Inferior parietal cortex (tissue), 1 donor: ENCODE results near the gene TP53.
"Not testable (repeated sequence)": the region's sequence is repeated elsewhere in the genome, so short reads cannot be mapped to it uniquely, and the experiment has no call there.

ENCODE experiments used
- DNase-seq: peaks from one replicate; pipeline ENCODE4 v3.0.0-alpha.2; 2016; ENCODE audit errors: extremely low spot score

Gene TP53

GRCh38 chr17:7674934-7675333, 12.4 kb downstream of the TP53 start:
- no peak for DNase-seq

GRCh38 chr17:7673239-7673638, 14.1 kb downstream of the TP53 start:
- DNase-seq, result no peak

GRCh38 chr17:7668482-7668881, 18.8 kb downstream of the TP53 start:
- no peak for DNase-seq

- DNase-seq, result peak; percentile 26
Observed at GRCh38 chr17:7667656-7668406, 19.5 kb downstream of the TP53 start.

GRCh38 chr17:7656958-7657609, 30.2 kb downstream of the TP53 start:
- peak; percentile 36 for DNase-seq

GRCh38 chr17:7655541-7655840, 31.8 kb downstream of the TP53 start:
- DNase-seq, result no peak

- DNase-seq, result no peak
Observed at GRCh38 chr17:7654832-7655540, 32.3 kb downstream of the TP53 start.

- no peak for DNase-seq
Observed at GRCh38 chr17:7652388-7653356, 34.6 kb downstream of the TP53 start.

- DNase-seq, result no peak
Observed at GRCh38 chr17:7651665-7652387, 35.5 kb downstream of the TP53 start.

- DNase-seq, result no peak
Observed at GRCh38 chr17:7651097-7651664, 36.1 kb downstream of the TP53 start.

- DNase-seq, result peak; percentile 42
Observed at GRCh38 chr17:7650509-7651096, 36.7 kb downstream of the TP53 start, which contains the start of gene ATP1B2. Gene ATP1B2, plus strand, starts transcription at chr17:7650926. Its CDS starts 593 bp downstream, at chr17:7651519.

- no peak for DNase-seq
Observed at GRCh38 chr17:7647018-7647417, 40.3 kb downstream of the TP53 start.

- DNase-seq, result no peak
Observed at GRCh38 chr17:7646457-7646856, 40.8 kb downstream of the TP53 start.

- DNase-seq, result no peak
Observed at GRCh38 chr17:7644775-7645174, 42.5 kb downstream of the TP53 start.

GRCh38 chr17:7641635-7642034, 45.7 kb downstream of the TP53 start:
- DNase-seq, result not testable (repeated sequence)

- DNase-seq, result no peak
Observed at GRCh38 chr17:7640783-7641182, 46.5 kb downstream of the TP53 start.

- DNase-seq, result no peak
Observed at GRCh38 chr17:7636163-7636562, 51.1 kb downstream of the TP53 start.

- DNase-seq, result no peak
Observed at GRCh38 chr17:7634384-7634783, 52.9 kb downstream of the TP53 start.

GRCh38 chr17:7633093-7633492, 54.2 kb downstream of the TP53 start:
- no peak for DNase-seq

GRCh38 chr17:7632492-7632894, 54.8 kb downstream of the TP53 start:
- DNase-seq, result no peak
